OCI-LY7 (cell line): ENCODE measurements around the gene DUSP16.

Source experiments
- CTCF ChIP-seq: fragments of 200-600 bp; sonication (generic); conservative IDR thresholded peaks from 2 replicates; pipeline ENCODE4 v1.5.1; 2014; ENCODE audit warnings: mild to moderate bottlenecking, antibody characterized with exemption, low read length, moderate library complexity, mixed read lengths
- EZH2phosphoT487 ChIP-seq: fragments of 200-600 bp; sonication (generic); IDR thresholded peaks from 2 replicates; pipeline ENCODE4 v1.6.1; 2018; ENCODE audit warnings: low read depth, borderline replicate concordance, mild to moderate bottlenecking, mixed run types, antibody characterized with exemption, low read length, moderate library complexity, mixed read lengths

GRCh38 chr12:12427568-12427967, 135.1 kb downstream of the DUSP16 start:
- TF ChIP-seq CTCF (no peak), EZH2phosphoT487 (no peak)
